ENCODE data around the gene ANKS1A. TPM values are rescaled to one million over a fixed set of nuclear protein-coding genes. Genes with fewer than 3 reads are reported as not detected.

ANKS1A gene
- total RNA-seq, 1 experiment from 2014 or later, result 14.4 TPM

GRCh38 chr6:35052694-35053565 is 163.9 kb downstream of the ANKS1A start:
- Histone ChIP-seq H3K9me3 (ENCODE audit: control insufficient read depth, insufficient read depth, low read depth, low read length) (no peaks in the 10 kb centered on the region), H3K27ac (ENCODE audit: low read length) (no peak overlapping the region), H3K4me3 (ENCODE audit: low read depth in 2 of 2, low read length in 2 of 2) (no peak overlapping the region), H3K36me3 (ENCODE audit: control insufficient read depth, insufficient read depth, low read length) (no peaks in the 10 kb centered on the region), H3K27me3 (ENCODE audit: control insufficient read depth, insufficient read depth, low read length) (no peaks in the 10 kb centered on the region), H3K4me1 (ENCODE audit: control insufficient read depth, insufficient read depth, low read length) (no peaks in the 10 kb centered on the region)
- ATAC-seq, result no peak
- TF ChIP-seq CTCF (IDR thresholded peaks at IDR 0.05), result no peak
- no peak for TF ChIP-seq POLR2AphosphoS5 (IDR thresholded peaks at IDR 0.05; ENCODE audit: low read depth, low read length)
- no peak for TF ChIP-seq TCF7L2 (IDR thresholded peaks at IDR 0.05; ENCODE audit: low read depth, low read length)
- TF ChIP-seq, protein P1, sequence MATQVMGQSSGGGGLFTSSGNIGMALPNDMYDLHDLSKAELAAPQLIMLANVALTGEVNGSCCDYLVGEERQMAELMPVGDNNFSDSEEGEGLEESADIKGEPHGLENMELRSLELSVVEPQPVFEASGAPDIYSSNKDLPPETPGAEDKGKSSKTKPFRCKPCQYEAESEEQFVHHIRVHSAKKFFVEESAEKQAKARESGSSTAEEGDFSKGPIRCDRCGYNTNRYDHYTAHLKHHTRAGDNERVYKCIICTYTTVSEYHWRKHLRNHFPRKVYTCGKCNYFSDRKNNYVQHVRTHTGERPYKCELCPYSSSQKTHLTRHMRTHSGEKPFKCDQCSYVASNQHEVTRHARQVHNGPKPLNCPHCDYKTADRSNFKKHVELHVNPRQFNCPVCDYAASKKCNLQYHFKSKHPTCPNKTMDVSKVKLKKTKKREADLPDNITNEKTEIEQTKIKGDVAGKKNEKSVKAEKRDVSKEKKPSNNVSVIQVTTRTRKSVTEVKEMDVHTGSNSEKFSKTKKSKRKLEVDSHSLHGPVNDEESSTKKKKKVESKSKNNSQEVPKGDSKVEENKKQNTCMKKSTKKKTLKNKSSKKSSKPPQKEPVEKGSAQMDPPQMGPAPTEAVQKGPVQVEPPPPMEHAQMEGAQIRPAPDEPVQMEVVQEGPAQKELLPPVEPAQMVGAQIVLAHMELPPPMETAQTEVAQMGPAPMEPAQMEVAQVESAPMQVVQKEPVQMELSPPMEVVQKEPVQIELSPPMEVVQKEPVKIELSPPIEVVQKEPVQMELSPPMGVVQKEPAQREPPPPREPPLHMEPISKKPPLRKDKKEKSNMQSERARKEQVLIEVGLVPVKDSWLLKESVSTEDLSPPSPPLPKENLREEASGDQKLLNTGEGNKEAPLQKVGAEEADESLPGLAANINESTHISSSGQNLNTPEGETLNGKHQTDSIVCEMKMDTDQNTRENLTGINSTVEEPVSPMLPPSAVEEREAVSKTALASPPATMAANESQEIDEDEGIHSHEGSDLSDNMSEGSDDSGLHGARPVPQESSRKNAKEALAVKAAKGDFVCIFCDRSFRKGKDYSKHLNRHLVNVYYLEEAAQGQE (IDR thresholded peaks at IDR 0.05; ENCODE audit: insufficient read depth in 1 of 2, low read depth in 2 of 2, low read length in 1 of 2), result no peak
- no peak for TF ChIP-seq SIN3A (IDR thresholded peaks at IDR 0.05; ENCODE audit: borderline replicate concordance, insufficient read depth, low read depth, low read length)
- ChIA-PET POLR2A (no interaction called here), CTCF (interaction anchor here (0.7 kb wide), 1 partner anchor 205 kb away, joined by 3 read pairs; no protein-coding TSS in a partner anchor)
- BruUV-seq (replicated peaks), result no TSS peak
- intact Hi-C loops (cut with micrococcal nuclease; ENCODE audit: unreplicated experiment) (no loop called here), in situ Hi-C loops (cut with HindIII; ENCODE audit: low pct_unique_long_range_greater_than_20kb, low sequenced_read_pairs) (no loop called here)
- no peak for DNase-seq (ENCODE audit: low read depth, low spot score)

GRCh38 chr6:35053701-35054100 is 164.6 kb downstream of the ANKS1A start:
- H3K4me3 ChIP-seq (ENCODE audit: low read depth in 2 of 2, low read length in 2 of 2), result no peak overlapping the region
- 0 out of 2 replicates have a peak, but pooled peaks have one; percentile 27 for ATAC-seq
- DNase-seq (ENCODE audit: low read depth, low spot score), result no peak
- CTCF ChIA-PET, result interaction anchor here (0.7 kb wide), 1 partner anchor 22 kb away, joined by 3 read pairs; no protein-coding TSS in a partner anchor
- no peaks in the 10 kb centered on the region for H3K27me3 ChIP-seq (ENCODE audit: control insufficient read depth, insufficient read depth, low read length)
- TF ChIP-seq POLR2AphosphoS5 (IDR thresholded peaks at IDR 0.05; ENCODE audit: low read depth, low read length) (no peak), TCF7L2 (IDR thresholded peaks at IDR 0.05; ENCODE audit: low read depth, low read length) (no peak), CTCF (IDR thresholded peaks at IDR 0.05) (no peak), SIN3A (IDR thresholded peaks at IDR 0.05; ENCODE audit: borderline replicate concordance, insufficient read depth, low read depth, low read length) (no peak)
- TF ChIP-seq, protein P1 (IDR thresholded peaks at IDR 0.05; ENCODE audit: insufficient read depth in 1 of 2, low read depth in 2 of 2, low read length in 1 of 2), result no peak
- H3K27ac ChIP-seq (ENCODE audit: low read length), result no peak overlapping the region
- no TSS peak for BruUV-seq (replicated peaks)
- H3K4me1 ChIP-seq (ENCODE audit: control insufficient read depth, insufficient read depth, low read length), result no peaks in the 10 kb centered on the region
- POLR2A ChIA-PET, result no interaction called here
- intact Hi-C loops (cut with micrococcal nuclease; ENCODE audit: unreplicated experiment), result no loop called here
- in situ Hi-C loops (cut with HindIII; ENCODE audit: low pct_unique_long_range_greater_than_20kb, low sequenced_read_pairs), result no loop called here
- H3K9me3 ChIP-seq (ENCODE audit: control insufficient read depth, insufficient read depth, low read depth, low read length), result no peaks in the 10 kb centered on the region
- no peaks in the 10 kb centered on the region for H3K36me3 ChIP-seq (ENCODE audit: control insufficient read depth, insufficient read depth, low read length)
